Fibroblast of the aortic adventitia (primary cell): Measurements from ENCODE around the gene TESK1. TPM values are rescaled to one million over a fixed set of nuclear protein-coding genes. Genes with fewer than 3 reads are reported as not detected.
A peak's percentile ranks its signal among the peaks of the same experiment; 100 is the strongest.

Source experiments
- DNase-seq: peaks from one replicate; pipeline ENCODE4 v3.0.0-alpha.2; 2010; ENCODE audit warnings: low read depth
- H3K4me3 ChIP-seq: 2 replicates; pipeline ENCODE4 v1.5.1; 2011; ENCODE audit warnings: low read depth, mild to moderate bottlenecking, control low read depth, low read length, moderate library complexity
- CTCF ChIP-seq: IDR thresholded peaks from 2 replicates; pipeline ENCODE4 v1.5.1; 2011; ENCODE audit warnings: mild to moderate bottlenecking, low read length, control low read depth, inconsistent platforms; ENCODE audit not compliant: insufficient read depth
- total RNA-seq: library from RNA; depleted of rRNA; stranded (reverse); fragments of >200 nt; gene quantifications from 2 replicates; pipeline ENCODE4 v1.2.3, GENCODE V29; 2012; ENCODE audit warnings: low replicate concordance

TESK1 gene
- total RNA-seq, 1 donor: 13.3 TPM

- peak overlapping the region; percentile 72 for H3K4me3 ChIP-seq
- DNase-seq: peak; percentile 99
- TF ChIP-seq CTCF: peak; percentile 84
These were observed 980 bp upstream of the TESK1 start for GRCh38 chr9:35603986-35604577.

GRCh38 chr9:35605351-35606137, 482 bp downstream of the TESK1 start:
- peak; percentile 3 for DNase-seq
- peak overlapping the region; percentile 72 for H3K4me3 ChIP-seq
- TF ChIP-seq CTCF: no peak

- H3K4me3 ChIP-seq: peak overlapping the region; percentile 72
- TF ChIP-seq CTCF: no peak
- peak; percentile 2 for DNase-seq
These were observed 1.1 kb downstream of the TESK1 start for GRCh38 chr9:35606138-35606504.

- H3K4me3 ChIP-seq: peak overlapping the region; percentile 41
- no peak for DNase-seq
- TF ChIP-seq CTCF: no peak
These were observed 1.7 kb downstream of the TESK1 start for GRCh38 chr9:35606726-35607125.

- H3K4me3 ChIP-seq: no peak overlapping the region
- TF ChIP-seq CTCF: no peak
- no peak for DNase-seq
These were observed 3.2 kb downstream of the TESK1 start for GRCh38 chr9:35608221-35608620.

GRCh38 chr9:35609001-35609819, 4.1 kb downstream of the TESK1 start:
- H3K4me3 ChIP-seq: no peak overlapping the region
- no peak for TF ChIP-seq CTCF
- no peak for DNase-seq
